IPS DF 4.7 (cell line): ENCODE results near the gene KDM4B.
"Not testable (repeated sequence)": the region's sequence is repeated elsewhere in the genome, so short reads cannot be mapped to it uniquely, and the experiment has no call there.

Source experiments
- DNase-seq: peaks from one replicate; pipeline ENCODE4 v3.0.0-alpha.2; 2013; ENCODE audit warnings: low spot score; ENCODE audit errors: extremely low read depth

The KDM4B gene

DNA sequence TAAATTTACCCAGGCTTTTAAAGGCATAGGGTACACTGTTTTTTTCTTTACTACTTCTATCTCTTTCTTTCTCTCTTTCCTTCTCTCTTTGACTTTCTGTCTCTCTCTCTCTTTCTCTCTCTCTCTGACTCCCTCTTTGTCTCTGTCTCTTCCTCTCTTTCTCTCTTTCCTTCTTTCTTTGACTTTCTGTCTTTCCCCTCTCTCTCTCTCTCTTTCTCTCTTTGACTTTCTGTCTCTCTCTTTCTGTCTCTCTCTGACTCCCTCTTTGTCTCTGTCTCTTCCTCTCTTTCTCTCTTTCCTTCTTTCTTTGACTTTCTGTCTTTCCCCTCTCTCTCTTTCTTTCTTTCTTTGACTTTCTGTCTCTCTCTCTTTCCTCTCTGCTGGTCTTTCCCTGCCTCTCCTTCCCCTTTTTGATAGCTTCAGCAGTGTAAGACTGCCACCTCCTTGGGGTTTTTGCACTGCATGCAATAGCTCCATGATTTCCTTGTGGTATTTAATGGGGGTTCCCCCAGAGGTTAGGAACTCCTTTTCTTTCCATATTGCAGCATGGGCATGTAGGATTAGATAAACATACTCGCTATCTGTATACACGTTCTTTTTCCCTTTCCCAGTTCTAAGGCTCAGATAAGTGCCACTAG, 191.4 kb downstream of the KDM4B start:
- not testable (repeated sequence) for DNase-seq

DNA sequence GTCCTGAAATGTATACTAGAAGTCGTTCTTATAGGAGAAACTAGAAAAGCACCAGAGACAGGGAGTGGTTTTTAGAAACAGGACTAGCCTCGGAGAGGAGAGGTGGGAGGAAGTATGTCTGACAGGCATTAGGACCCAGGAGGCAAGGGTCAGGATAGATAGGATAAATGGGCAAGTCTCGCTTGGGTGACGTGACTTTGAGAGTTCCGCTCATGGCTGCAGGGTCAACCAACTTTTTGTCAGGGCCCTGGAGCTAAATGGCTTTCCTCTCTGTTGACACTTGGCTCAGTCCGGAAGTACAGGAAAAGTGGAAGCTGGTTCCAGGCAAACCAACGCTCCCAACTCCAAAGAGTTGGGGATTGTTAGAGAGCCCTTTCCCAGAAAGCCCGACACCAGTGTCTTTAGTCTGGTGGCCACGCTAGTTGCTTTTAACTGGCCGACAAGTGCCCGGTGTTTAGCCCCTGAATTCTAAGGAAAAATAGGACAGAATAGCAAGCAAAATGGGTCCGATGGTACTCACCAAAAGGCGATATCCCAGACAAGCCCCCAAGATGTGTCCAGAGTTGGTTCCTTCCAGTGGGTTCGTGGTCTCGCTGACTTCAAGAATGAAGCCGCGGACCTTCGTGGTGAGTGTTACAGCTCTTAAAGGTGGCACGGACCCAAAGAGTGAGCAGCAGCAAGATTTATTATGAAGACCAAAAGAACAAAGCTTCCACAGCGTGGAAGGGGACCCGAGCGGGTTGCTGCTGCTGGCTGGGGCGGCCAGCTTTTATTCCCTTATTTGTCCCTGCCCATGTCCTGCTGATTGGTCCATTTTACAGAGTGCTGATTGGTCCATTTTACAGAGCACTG, 196.2 kb downstream of the KDM4B start:
- DNase-seq = not testable (repeated sequence)

- no peak for DNase-seq
Observed at GRCh38 chr19:5165697-5166019, 196.7 kb downstream of the KDM4B start.

GRCh38 chr19:5166262-5166661, 197.3 kb downstream of the KDM4B start:
- no peak for DNase-seq

DNA sequence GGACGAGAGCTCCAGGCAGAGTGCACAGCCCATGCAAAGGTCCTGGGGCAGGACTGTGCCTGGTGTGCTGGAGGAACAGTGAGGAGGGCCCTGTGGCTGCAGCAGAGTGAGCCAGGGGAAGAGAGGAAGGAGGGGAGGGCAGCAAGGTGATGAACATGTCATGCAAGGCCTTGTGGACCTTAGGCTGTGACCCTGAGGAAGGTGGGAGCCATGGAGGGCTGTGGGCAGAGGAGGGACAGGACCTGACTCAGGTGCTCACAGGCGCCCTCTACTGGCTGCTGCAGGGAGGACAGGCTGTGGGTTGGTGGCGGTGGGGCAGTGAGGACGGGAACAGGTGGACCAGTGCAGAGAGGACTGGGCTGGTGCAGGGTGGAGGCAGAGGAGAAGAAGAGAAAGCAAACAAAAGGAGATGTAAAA, 201.4 kb downstream of the KDM4B start:
- no peak for DNase-seq

GRCh38 chr19:5171711-5172110, 202.8 kb downstream of the KDM4B start:
- no peak for DNase-seq

DNA sequence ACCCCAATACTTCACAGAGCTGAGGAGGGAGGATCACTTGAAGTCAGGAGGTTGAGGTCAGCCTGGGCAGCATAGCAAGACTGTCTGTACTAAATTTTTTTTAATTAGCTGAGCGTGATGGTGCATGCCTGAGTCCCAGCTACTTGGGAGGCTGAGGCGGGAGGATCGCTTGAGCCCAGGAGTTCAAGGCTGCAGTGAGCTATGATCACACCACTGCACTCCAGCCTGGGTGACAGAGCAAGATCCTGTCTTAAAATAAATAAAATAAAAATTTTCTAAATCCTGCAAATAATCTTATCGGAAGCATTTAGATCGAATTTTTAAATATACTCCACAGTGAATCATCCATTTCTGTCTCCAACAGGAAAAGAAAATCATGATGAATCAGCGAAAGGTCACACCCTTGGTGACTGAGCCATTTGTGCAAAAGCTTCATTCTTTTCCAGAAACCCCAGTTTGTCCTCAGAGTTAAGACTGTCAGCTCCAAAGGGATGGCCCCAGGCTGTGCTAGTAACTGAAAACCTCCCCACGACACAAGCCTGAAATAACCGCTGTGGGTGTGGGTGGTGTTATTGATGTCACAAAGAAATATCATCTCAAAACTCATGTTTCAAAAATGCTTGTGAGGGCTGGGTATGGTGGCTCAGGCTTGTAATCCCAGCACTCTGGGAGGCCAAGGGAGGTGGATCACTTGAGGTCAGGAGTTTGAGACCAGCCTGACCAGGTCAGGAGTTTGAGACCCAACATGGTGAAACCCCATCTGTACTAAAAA, 204.1 kb downstream of the KDM4B start:
- no peak for DNase-seq

DNA sequence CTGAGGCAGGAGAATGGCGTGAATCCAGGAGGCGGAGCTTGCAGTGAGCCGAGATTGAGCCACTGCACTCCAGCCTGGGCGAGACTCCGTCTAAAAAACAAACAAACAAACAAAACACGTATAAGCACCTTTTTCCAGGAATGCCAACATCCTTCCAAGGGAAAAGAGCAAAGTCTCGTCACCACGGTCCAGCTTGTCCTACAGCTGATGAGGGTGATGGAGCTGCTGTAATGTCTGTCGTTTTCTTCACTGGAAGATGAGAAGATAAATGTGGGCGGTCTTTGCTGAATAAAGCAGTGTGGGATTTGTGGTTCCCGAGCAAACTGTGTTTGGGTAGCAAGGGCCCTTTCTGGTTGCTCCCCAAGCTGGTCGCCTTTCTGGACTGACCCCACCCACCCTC, 205.1 kb downstream of the KDM4B start:
- no peak for DNase-seq

- no peak for DNase-seq
Observed at GRCh38 chr19:5177745-5178450, 209.0 kb downstream of the KDM4B start.

GRCh38 chr19:5178841-5179240, 209.9 kb downstream of the KDM4B start:
- DNase-seq = no peak

DNA sequence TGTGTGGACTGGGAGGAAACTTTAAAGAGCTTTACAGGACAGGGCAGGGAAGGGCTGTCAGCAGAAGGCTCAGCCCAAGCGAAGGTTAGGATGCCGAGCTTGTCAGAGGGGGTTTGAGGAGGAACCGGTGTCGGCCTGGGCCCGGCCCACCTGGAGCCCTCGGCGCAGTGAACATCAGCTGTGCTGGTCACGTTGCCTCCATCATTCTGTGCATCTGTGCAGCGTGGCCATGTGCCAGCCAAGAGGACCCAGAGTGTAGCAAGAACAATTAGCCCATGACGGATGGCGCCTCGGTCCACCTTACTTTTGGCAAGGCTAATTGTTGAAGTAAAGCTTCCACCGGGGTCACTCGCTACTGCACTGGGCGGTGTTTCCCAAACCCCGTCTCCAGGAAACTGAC, 210.3 kb downstream of the KDM4B start:
- no peak for DNase-seq

DNA sequence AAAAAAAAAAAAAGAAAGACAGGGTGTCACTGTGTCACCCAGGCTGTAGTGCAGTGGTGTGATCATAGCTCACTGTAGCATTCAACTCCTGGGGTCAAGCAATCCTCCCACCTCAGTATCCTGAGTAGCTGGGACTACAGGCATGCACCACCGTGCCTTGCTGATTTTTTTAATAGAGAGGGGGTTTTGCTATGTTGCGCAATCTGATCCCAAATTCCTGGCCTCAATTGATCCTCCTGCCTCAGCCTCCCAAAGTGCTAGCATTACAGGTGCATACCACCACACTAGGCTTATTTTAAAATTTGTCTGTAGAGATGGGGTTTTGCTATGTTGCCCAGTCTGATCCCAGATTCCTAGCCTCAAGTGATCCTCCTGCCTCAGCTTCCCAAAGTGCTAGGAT, 212.4 kb downstream of the KDM4B start:
- DNase-seq = no peak

- DNase-seq = no peak
Observed at GRCh38 chr19:5182751-5183150, 213.8 kb downstream of the KDM4B start.

DNA sequence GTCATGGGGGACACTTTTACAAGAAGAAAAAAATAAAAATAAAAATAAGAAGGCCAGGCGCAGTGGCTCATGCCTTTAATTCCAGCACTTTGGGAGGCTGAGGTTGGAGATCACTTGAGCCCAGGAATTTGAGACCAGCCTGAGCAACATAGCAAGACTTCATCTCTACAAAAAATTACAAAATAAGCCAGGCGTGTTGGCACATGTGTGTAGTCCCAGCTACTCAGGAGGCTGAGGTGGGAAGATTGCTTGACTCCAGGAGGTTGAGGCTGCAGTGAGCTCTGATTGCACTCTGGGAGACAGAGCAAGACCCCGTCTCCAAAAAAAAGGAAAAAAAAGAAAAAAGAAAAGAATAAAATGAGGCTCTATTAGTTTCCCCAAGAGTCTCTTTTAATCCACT, 214.7 kb downstream of the KDM4B start:
- no peak for DNase-seq

GRCh38 chr19:5184930-5185329, 216.0 kb downstream of the KDM4B start:
- DNase-seq = no peak

DNA sequence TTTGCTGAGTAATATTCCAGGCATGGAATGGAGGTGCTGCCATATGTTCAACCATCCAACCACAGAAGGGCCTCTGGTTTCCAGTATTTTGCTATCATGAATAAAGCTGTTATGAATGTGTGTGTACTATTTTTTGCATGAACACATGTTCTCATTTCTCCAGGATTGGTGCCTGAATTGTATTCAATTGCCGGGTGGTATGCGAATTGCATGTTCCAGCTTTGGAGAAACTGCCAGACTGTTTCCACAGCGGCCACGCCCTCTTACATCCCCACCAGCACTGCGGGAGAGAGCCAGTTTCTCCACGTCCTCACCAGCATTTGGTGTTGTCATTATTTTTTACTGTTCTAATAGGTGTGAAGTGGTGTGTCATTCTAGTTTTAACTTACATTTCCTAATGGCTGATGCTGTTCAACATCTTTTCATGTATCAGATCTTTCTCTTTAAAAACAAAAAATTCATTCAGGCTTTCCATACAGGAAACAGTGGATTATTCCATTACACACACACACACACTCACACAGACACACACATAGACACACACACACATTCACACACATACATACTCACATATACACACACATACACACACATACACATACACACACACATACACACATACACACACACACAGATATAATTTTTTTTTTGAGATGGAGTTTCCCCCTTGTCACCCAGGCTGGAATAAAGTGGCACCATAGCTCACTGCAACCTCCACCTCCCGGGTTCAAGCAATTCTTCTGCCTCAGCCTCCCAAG, 217.6 kb downstream of the KDM4B start:
- no peak for DNase-seq

- no peak for DNase-seq
Observed at GRCh38 chr19:5188548-5189317, 219.8 kb downstream of the KDM4B start.

DNA sequence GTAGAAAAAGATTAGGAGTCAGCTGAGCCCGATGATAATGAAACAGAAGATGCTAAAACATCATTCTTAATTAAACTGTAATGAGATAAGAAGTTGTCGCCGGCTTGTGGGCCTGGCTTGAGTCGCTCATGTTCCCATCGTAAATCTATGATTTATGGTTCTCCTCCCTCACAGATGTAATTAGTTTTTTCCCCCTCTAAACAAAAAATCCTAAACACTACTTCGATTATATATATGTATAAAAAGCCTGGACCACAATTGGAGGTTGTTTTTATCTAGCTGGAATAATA, 220.3 kb downstream of the KDM4B start:
- no peak for DNase-seq

- DNase-seq = no peak
Observed at GRCh38 chr19:5191091-5191490, 222.2 kb downstream of the KDM4B start.

DNA sequence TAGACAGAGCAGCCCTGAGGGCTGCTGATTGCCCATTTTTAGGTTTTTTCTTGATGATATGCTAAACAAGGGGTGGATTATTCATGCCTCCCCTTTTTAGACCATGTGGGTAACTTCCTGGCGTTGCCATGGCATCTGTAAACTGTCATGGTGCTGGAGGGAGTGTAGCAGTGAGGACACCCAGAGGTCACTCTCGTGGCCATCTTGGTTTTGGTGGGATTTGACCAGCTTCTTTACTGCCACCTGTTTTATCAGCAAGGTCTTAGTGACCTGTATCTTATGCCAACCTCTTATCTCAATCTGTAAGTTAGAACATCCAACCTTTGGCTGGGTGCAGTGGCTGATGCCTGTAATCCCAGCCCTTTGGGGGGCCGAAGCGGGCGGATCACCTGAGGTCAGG, 223.7 kb downstream of the KDM4B start:
- DNase-seq = no peak
